Hippocampal formation (tissue), 2 donors: ENCODE measurements around the gene AACS.
"Not testable (repeated sequence)": the region's sequence is repeated elsewhere in the genome, so short reads cannot be mapped to it uniquely, and the experiment has no call there.

ENCODE experiments used
- DNase-seq, 2 donors: peaks; one replicate each; lab custom pipeline; 2025; lab: John Stamatoyannopoulos, UW

AACS gene

DNA sequence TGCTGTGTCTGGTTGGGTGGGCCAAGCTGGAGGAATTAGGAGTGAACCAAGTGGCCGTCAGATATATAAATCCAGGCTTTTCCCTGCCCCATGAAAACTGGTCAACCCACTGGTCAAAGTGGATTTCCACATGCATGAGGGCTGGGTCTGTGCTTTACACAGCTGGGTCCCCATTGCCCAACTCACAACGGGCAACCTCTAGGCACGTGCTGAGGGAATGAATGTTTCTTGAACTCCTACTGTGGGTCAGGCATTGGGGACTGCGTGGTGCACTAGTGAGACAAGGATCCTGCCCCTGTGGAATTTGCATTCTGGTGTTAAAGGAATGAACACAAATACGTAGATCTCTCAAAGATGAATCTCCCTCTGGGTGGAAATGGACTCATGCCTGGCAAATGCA lies 7.5 kb upstream of the AACS start:
- DNase-seq: no peak

- DNase-seq: no peak
Observed at GRCh38 chr12:125061229-125061628, 4.0 kb upstream of the AACS start.

DNA sequence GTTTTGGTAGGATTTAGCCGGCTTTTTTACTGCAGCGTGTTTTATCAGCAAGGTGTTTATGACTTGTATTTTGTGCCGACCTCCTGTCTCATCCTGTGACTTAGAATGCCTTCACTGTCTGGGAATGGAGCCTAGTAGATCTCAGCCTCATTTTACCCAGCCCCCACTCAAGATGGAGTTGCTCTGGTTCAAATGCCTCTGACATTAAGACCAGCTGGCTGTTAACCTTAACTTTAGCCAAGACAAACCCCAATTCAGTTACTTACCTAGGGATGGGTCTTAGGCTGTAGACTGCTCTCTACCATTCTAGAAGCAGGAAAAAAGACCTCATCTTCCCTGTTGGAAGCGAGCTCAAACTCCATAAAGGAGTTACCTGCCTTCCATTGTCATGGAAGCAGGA lies 1.7 kb upstream of the AACS start:
- DNase-seq: not testable (repeated sequence)

DNA sequence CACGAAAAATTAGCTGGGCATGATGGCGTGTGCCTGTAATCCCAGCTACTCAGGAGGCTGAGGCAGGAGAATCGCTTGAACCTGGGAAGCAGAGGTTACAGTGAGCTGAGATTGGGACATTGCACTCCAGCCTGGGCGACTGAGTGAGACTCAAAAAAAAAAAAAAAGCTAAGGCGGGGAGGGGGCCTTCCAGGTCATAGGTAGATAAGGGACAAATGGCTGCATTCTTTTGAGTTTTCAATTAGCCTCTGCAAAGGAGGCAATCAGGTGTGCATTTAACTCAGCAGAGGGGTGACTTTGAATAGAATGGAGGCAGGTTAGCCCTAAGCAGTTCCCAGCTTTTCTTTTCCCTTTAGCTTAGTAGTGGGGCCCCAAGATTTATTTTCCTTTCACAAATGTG lies 743 bp upstream of the AACS start:
- DNase-seq: no peak

- DNase-seq: no peak
Observed at GRCh38 chr12:125065919-125066570, 810 bp downstream of the AACS start.

DNA sequence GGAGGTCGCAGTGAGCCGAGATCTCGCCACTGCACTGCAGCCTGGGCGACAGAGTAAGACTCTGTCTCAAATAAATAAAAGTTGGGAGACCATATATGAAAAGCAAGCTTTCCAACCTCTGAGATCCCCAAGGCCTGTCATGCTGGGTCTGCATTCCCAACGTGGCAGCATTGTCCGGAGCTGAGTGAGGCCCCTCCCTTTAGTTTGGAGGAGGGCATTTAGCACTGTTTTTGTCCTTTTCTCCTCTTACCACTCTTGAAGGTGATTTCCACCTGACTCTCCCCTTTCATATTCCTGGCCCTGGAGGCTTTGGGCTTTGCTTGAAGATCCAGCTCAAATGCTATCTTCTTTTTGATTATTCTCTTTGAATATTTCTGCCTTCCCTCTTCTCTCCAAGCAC lies 3.2 kb downstream of the AACS start:
- DNase-seq: no peak

- no peak for DNase-seq
Observed at GRCh38 chr12:125069616-125070015, 4.4 kb downstream of the AACS start.

DNA sequence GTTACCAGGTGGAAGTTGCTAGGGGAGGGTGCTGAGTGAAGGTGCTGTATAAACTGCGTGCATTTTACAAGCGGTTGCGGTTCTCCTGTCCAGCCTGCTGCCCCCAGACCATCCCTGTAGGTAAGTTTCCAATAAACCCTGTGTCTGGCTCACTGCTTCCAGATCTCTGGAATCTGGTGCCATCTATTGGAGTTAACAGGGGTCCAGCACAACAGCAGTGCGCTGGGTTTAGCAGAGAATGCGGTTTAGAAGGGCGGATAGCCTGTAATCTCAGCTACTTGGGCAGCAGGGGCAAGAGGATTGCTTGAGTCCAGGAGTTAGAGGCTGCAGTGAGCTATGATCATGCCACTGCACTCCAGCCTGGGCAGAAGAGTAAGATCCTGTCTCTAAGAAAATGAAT lies 4.9 kb downstream of the AACS start:
- DNase-seq: peak in 1 of 2 donors; percentile 10

DNA sequence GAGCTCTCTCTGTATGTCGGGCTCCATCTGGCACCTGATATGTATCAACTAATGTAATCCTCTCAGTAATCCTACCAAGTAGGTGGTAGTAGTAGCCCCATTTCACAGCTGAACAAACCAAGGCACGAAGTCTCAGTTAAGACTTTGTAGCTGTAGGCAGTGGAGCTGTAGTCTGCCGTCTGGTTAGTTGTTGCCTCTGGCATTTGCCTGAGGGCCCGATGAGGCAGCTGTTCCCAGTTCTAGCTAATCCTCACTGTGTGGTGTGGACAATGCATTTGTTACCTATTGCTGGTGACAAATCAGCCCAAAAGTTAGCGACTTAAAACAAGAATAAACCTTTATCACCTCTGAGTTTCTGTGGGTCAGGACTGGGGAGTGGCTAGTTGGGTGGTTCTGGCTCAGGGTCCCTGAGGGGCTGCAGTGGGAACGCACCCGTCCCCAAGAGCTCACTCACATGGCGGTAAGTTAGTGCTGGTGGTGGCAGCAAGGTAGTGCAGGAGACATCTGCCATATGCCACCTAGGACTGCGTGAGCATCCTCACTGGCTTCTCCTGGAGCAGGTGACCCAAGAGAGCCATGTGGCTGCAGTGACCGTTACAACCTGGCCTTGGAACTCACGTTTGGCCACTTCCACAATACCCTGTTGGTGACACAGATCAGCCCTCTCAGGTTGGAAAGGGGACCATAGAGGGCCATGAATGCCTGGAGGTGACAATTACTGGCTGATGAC lies 5.6 kb downstream of the AACS start:
- no peak for DNase-seq

DNA sequence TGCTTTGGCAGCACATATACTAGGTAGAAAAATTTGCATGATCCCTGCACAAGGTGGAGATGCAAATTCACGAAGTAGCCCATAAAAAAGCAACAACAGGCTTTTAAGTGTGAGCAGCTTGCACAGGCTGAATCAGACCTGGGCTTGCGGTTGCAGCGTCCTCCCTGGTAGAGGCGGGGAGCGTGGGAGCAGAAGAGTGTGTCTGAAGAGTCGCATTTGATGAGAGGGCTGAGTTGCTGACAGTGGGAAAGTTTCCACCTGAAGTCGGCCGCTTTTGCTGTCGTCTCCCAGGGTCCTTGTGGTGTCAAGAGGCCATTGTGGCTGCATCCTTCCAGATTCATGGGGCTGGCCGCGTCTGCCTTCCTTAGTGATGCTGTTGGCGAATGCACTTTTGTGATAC lies 6.2 kb downstream of the AACS start:
- DNase-seq: peak in 1 of 2 donors; percentile 16

DNA sequence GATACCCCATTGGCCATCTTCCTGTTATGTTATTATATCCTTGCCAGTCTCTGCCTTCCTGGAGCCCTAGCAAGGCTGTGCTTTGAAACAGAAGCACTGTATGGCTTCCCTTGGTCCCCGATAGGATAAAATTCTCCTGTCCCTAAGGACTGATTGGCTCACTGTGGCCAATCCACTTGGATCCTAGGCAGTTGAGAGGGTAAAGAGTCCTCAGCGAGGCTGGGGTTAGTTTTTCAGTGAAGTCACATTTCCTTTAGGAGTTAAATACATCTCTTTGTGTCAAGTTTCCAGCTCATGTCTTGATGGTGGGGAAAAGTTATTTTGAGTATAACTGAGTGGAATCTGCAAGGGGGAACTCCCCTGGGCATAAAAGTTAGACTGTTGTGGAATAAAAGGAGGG lies 7.3 kb downstream of the AACS start:
- no peak for DNase-seq

DNA sequence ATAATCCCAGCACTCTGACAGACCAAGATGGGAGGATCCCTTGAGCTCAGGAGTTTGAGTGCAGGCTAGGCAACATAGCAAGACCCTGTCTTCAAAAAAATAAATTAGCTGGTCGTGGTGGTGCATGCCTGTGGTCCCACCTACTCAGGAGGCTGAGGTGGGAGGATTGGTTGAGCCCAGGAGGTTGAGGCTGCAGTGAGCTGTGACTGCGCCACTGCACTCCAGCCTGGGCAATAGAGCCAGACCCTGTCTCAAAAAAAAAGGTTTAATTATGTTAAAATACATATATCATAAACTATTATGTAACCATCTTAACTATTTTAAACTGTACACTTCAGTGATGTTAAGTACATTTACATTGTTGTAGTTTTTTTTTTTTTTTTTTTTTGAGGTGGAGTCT lies 9.1 kb downstream of the AACS start:
- DNase-seq: not testable (repeated sequence)

GRCh38 chr12:125076103-125076502 lies 10.9 kb downstream of the AACS start:
- no peak for DNase-seq

DNA sequence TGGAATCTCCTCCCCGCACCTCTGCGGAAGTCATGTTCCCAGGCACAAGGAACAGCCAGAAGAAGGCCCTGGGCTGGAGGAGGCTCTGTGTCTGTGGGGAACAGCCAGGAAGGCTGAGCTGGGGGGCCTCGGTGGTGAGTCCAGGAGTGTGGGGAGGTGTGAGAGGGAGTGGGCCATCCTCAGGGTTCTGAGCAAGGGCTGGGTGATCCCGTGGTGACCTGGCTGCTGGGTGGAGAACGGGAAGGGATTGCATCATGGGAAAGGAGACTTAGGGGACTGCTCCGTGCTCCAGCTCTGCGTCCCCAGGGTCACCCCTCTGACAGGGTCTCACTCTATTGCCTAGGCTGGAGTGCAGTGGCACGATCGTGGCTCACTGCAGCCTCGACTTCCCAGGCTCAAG lies 13.8 kb downstream of the AACS start:
- no peak for DNase-seq

DNA sequence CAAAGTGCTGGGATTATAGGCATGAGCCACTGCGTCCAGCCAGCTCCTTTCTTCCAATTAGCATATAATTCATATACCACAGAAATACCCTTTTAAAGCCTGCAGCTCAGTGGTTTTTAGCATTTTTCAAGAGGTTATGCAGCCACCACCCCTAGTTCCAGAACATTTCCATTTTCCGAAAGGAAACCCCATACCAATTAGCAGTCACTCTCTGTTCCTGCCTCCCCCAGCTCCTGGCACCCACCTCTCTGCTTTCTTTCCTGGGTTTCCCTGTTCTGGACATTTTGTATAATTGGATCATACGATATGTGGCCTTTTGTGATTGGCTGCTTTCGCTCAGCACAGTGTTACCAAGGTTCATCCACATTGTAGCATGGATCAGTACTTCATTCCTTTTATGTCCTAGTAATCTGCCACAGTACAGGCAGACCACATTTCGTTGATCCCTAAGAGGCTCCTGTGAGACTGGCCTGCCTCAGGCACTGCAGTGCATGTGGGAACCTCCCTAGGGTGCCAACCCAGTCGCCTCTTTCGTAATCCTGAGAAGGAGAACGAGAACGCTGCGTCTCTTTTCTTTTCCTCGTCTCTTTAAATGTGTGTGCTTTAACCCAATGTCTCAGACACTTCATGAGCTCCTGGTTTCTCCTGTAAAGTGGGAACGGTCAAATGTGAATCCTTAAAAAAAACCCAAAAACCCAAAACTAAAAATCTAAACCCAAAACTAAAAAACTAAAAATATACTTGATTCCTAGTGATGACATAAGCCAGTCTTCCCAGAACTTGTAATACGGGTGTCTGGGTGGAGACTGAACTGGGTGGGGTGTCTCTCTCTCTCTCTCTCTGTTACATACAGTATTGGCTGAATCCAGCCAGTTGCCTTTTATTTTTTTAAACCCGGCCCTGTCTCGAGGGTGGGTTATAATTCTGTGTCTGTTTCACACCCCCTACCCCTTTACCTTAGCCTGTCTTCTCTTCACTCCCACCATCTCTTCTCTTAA lies 14.7 kb downstream of the AACS start:
- no peak for DNase-seq

DNA sequence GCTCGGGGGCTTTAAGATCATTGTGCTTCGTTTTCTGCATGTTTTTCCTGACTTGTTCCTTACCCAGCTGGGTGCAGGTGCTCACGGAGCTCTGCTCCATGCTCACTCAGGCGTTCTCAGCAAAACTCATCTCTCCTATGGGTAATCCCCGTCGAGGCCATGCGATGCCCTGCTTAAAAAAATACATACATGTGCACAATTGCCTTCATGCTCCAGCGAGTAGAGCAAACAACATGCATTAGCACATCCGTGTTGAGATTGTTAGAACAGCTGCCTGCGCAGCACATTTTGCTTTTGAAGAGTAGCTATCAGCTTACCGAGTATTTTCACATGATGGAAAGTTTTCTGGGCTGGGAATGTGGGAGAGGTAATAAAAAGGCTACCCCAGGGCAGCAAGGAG lies 16.2 kb downstream of the AACS start:
- no peak for DNase-seq

GRCh38 chr12:125083072-125083471 lies 17.8 kb downstream of the AACS start:
- DNase-seq: no peak

DNA sequence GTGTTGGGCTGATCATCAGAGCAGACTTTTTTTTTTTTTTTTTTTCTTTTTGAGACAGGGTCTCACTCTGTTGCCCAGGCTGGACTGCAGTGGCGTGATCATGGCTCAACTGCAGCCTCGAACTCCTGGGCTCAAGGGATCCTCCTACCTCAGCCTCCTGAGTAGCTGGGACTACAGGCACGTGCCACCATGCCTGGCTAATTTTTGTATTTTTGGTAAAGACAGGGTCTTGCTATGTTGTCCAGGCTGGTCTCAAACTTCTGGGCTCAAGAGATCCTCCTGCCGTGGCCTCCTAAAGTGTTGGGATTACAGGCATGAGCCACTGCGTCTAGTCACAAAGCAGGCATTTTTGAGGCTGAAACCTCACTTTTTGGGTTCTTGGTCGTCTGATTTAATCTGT lies 23.0 kb downstream of the AACS start:
- not testable (repeated sequence) for DNase-seq

DNA sequence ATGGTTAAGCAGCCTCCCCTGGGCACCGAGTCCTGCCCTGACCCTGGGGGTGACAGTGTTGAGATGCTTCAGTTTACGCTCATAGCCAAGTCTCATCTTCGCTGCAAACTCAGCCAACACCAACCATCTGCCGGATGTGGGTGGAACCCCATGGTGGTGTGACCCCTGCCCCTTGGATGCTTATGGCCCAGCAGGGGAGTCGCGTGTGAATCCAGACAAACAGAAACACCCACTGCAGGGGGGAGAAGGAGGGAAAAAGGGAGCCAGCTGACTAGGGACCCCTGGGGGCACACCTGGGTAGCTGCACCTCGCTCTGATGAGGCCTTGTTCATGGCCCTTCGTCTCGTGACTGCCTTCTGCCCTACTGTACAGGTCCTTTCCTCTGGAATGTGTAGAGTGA lies 23.8 kb downstream of the AACS start:
- no peak for DNase-seq

- no peak for DNase-seq
Observed at GRCh38 chr12:125089626-125090025, 24.4 kb downstream of the AACS start.

DNA sequence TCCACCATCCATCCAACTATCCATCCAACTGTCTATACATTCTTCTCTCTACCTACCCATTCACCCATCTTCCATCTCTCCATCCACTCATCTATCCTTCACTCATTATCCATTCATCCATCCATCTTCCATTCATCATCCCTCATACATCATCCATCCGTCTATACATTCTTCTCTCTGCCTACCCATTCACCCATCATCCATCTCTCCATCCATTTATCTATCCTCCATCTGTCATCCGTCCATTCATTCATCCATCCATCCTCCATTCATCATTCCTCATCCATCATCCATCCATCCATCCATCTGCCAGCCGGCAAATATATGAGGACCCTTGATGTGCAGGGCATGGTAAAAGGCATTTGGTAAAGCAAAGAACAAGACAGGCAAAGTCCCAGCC lies 25.2 kb downstream of the AACS start:
- DNase-seq: no peak

- DNase-seq: no peak
Observed at GRCh38 chr12:125091401-125091800, 26.2 kb downstream of the AACS start.
